ES-I3 (cell line): Measurements from ENCODE around the gene SERTAD3.
"Not testable (repeated sequence)": the region's sequence is repeated elsewhere in the genome, so short reads cannot be mapped to it uniquely, and the experiment has no call there.

ENCODE experiments used
- H3K36me3 ChIP-seq: 2 replicates; pipeline ENCODE4 v1.6.1; 2013; ENCODE audit warnings: mild to moderate bottlenecking, low read length, control low read depth, moderate library complexity; ENCODE audit not compliant: insufficient read depth
- H3K4me1 ChIP-seq: 2 replicates; pipeline ENCODE4 v1.6.1; 2013; ENCODE audit warnings: mild to moderate bottlenecking, control low read depth, low read length; ENCODE audit not compliant: insufficient read depth
- H3K9ac ChIP-seq: 2 replicates; pipeline ENCODE4 v1.6.1; 2013; ENCODE audit warnings: low read depth, mild to moderate bottlenecking, low read length, moderate library complexity
- H3K9me3 ChIP-seq: 2 replicates; pipeline ENCODE4 v1.6.1; 2013; ENCODE audit warnings: mild to moderate bottlenecking, low read length, moderate library complexity; ENCODE audit not compliant: control insufficient read depth, insufficient read depth

The SERTAD3 gene

GRCh38 chr19:40445780-40446262 lies 1.7 kb upstream of the SERTAD3 start:
- no peaks in the 10 kb centered on the region for H3K9me3 ChIP-seq
- H3K9ac ChIP-seq = no peak overlapping the region
- peaks cover 11% of the 10 kb centered on the region; the same call in 1 of the 2 replicates for H3K36me3 ChIP-seq
- peaks cover 15% of the 10 kb centered on the region for H3K4me1 ChIP-seq

- H3K9ac ChIP-seq = peak overlapping the region; percentile 55
- peaks cover 16% of the 10 kb centered on the region; the same call in 1 of the 2 replicates for H3K36me3 ChIP-seq
- no peaks in the 10 kb centered on the region for H3K9me3 ChIP-seq
- peaks cover 15% of the 10 kb centered on the region for H3K4me1 ChIP-seq
Measured at GRCh38 chr19:40444825-40445312, 734 bp upstream of the SERTAD3 start.

GRCh38 chr19:40443131-40443999 lies 770 bp downstream of the SERTAD3 start:
- Histone ChIP-seq H3K9ac (peak overlapping the region; percentile 99), H3K9me3 (no peaks in the 10 kb centered on the region), H3K4me1 (peaks cover 15% of the 10 kb centered on the region), H3K36me3 (peaks cover 16% of the 10 kb centered on the region; the same call in 1 of the 2 replicates)

GRCh38 chr19:40442328-40443130 lies 1.6 kb downstream of the SERTAD3 start:
- Histone ChIP-seq H3K4me1 (peaks cover 15% of the 10 kb centered on the region), H3K9me3 (no peaks in the 10 kb centered on the region), H3K36me3 (peaks cover 16% of the 10 kb centered on the region; the same call in 1 of the 2 replicates), H3K9ac (peak overlapping the region; percentile 62; the same call in 1 of the 2 replicates)

GRCh38 chr19:40441719-40442253 lies 2.3 kb downstream of the SERTAD3 start:
- H3K9ac ChIP-seq = no peak overlapping the region
- H3K4me1 ChIP-seq = peaks cover 15% of the 10 kb centered on the region
- peaks cover 16% of the 10 kb centered on the region; the same call in 1 of the 2 replicates for H3K36me3 ChIP-seq
- no peaks in the 10 kb centered on the region for H3K9me3 ChIP-seq

GRCh38 chr19:40438284-40438683 lies 5.9 kb downstream of the SERTAD3 start:
- Histone ChIP-seq H3K4me1 (peaks cover 13% of the 10 kb centered on the region), H3K9ac (no peak overlapping the region), H3K9me3 (no peaks in the 10 kb centered on the region), H3K36me3 (peaks cover 16% of the 10 kb centered on the region; the same call in 1 of the 2 replicates)

GRCh38 chr19:40433391-40434216 lies 10.5 kb downstream of the SERTAD3 start:
- Histone ChIP-seq H3K9ac (peak overlapping the region; percentile 69), H3K4me1 (peaks cover 5% of the 10 kb centered on the region; the same call in 1 of the 2 replicates), H3K36me3 (no peaks in the 10 kb centered on the region), H3K9me3 (no peaks in the 10 kb centered on the region)

- not testable (repeated sequence) for H3K9me3 ChIP-seq, H3K36me3 ChIP-seq, H3K9ac ChIP-seq, H3K4me1 ChIP-seq
Measured at GRCh38 chr19:40432760-40433159, 11.4 kb downstream of the SERTAD3 start.

GRCh38 chr19:40431698-40432097 lies 12.4 kb downstream of the SERTAD3 start:
- Histone ChIP-seq H3K4me1 (peaks cover 5% of the 10 kb centered on the region; the same call in 1 of the 2 replicates), H3K36me3 (no peaks in the 10 kb centered on the region), H3K9ac (no peak overlapping the region), H3K9me3 (no peaks in the 10 kb centered on the region)

- not testable (repeated sequence) for H3K4me1 ChIP-seq, H3K9me3 ChIP-seq
Measured at GRCh38 chr19:40430242-40430641, 13.9 kb downstream of the SERTAD3 start.

GRCh38 chr19:40428197-40428596 lies 15.9 kb downstream of the SERTAD3 start:
- not testable (repeated sequence) for H3K9me3 ChIP-seq, H3K36me3 ChIP-seq, H3K9ac ChIP-seq, H3K4me1 ChIP-seq

More at GRCh38 chr19:40430242-40430641, 13.9 kb downstream of the SERTAD3 start:
- H3K36me3 ChIP-seq, H3K9ac ChIP-seq: not testable (repeated sequence)

GRCh38 chr19:40425450-40426287 lies 18.5 kb downstream of the SERTAD3 start, which contains the start of gene SERTAD1:
Gene SERTAD1 (minus strand): TSS chr19:40425992. CDS start chr19:40423546, 2,446 bp downstream.
- Histone ChIP-seq H3K9ac (peak within 1 kb of the TSS; percentile 78), H3K9me3 (no peaks in the 10 kb centered on the region), H3K36me3 (no peaks in the 10 kb centered on the region), H3K4me1 (no peaks in the 10 kb centered on the region; the same call in 1 of the 2 replicates)
